ENCODE measurements around the gene ACP2. TPM values are rescaled to one million over a fixed set of nuclear protein-coding genes. Genes with fewer than 3 reads are reported as not detected.

The ACP2 gene
- total RNA-seq, 1 donor from 2014 or later = 17.7 TPM

DNA sequence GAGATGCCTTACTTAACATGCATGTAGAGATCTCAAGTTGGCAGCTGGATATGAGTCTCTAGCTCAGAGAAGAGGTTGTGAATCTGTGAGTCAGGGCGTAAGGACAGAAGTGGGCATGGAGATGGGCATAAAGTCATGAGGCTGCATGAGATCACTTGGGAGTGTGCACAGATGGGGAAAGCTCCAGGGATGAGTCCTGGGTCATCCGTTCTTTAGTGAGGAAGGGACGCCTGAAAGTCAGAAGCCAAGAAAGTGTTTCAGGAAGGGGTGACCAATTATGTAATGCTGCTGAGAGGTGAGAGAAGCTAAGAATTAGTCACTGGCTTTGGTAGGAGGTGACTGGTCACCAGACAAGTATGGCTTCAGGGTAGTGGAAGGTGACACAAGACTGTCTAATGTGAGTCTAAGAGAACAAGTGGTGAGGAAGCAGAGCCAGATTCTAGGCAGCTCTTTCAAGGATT lies 6.7 kb downstream of the ACP2 start:
- Histone ChIP-seq H3K27ac (replicated peaks) (no peak overlapping the region), H3K4me3 (no peak overlapping the region), H3K27me3 (ENCODE audit: low read depth) (no peaks in the 10 kb centered on the region), H3K36me3 (peaks cover 81% of the 10 kb centered on the region), H3K9me3 (replicated peaks) (no peaks in the 10 kb centered on the region), H3K4me1 (peaks cover 34% of the 10 kb centered on the region)
- intact Hi-C loops (cut with micrococcal nuclease) = no loop called here
- TF ChIP-seq, protein P1, sequence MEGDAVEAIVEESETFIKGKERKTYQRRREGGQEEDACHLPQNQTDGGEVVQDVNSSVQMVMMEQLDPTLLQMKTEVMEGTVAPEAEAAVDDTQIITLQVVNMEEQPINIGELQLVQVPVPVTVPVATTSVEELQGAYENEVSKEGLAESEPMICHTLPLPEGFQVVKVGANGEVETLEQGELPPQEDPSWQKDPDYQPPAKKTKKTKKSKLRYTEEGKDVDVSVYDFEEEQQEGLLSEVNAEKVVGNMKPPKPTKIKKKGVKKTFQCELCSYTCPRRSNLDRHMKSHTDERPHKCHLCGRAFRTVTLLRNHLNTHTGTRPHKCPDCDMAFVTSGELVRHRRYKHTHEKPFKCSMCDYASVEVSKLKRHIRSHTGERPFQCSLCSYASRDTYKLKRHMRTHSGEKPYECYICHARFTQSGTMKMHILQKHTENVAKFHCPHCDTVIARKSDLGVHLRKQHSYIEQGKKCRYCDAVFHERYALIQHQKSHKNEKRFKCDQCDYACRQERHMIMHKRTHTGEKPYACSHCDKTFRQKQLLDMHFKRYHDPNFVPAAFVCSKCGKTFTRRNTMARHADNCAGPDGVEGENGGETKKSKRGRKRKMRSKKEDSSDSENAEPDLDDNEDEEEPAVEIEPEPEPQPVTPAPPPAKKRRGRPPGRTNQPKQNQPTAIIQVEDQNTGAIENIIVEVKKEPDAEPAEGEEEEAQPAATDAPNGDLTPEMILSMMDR (IDR thresholded peaks at IDR 0.05; ENCODE audit: borderline replicate concordance) = no peak
- no peak for DNase-seq

DNA sequence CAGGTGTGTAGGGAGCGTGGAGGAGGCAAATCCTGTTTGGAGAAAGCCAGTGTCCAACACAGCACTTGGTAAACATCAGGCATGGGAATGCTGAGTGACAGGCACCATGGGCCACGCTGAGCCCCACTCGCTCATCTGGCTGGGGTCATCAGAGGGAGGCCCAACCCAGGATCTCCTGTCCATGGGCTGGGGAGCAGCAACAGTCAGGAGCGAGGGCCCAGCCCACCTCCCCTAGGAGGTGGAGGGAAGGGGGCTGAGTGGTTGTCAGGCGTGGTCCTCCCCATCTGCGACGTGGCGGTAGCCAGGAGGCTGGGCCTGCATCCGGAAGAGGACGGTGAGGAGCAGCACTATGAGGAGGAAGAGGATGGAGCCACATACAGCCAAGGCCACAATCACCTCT lies 8.8 kb downstream of the ACP2 start:
- no peak for DNase-seq
- Histone ChIP-seq H3K4me1 (peaks cover 34% of the 10 kb centered on the region), H3K4me3 (no peak overlapping the region), H3K9me3 (replicated peaks) (no peaks in the 10 kb centered on the region), H3K27ac (replicated peaks) (peak overlapping the region; percentile 67), H3K36me3 (peaks cover 75% of the 10 kb centered on the region), H3K27me3 (ENCODE audit: low read depth) (no peaks in the 10 kb centered on the region)
- intact Hi-C loops (cut with micrococcal nuclease) = no loop called here
- TF ChIP-seq, protein P1 (IDR thresholded peaks at IDR 0.05; ENCODE audit: borderline replicate concordance) = no peak

DNA sequence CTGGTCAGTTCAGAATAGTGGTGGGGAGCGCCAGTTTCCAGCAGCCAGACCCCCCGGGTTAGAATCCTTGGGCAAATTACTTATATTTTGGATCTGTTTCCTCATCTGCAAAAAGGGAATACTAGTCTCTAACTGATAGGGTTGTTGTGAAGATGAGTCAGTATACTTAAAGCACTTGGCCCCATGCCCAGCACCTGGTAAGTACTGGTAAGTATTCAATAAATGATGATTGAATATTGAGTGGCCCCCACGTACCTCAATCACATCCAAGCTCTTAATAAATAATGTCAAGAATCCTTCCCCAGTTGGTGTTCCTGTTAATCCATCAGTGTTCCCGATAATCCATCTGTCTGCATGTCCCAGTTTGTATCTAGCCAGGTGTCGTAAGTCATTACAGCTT lies 12.1 kb downstream of the ACP2 start:
- no peak overlapping the region for H3K4me3 ChIP-seq
- H3K4me1 ChIP-seq = peaks cover 46% of the 10 kb centered on the region
- H3K36me3 ChIP-seq = peaks cover 54% of the 10 kb centered on the region
- H3K27ac ChIP-seq (replicated peaks) = no peak overlapping the region
- no peak for DNase-seq
- TF ChIP-seq, protein P1 (IDR thresholded peaks at IDR 0.05; ENCODE audit: borderline replicate concordance) = no peak
- intact Hi-C loops (cut with micrococcal nuclease) = no loop called here
- no peaks in the 10 kb centered on the region for H3K9me3 ChIP-seq (replicated peaks)
- H3K27me3 ChIP-seq (ENCODE audit: low read depth) = no peaks in the 10 kb centered on the region

DNA sequence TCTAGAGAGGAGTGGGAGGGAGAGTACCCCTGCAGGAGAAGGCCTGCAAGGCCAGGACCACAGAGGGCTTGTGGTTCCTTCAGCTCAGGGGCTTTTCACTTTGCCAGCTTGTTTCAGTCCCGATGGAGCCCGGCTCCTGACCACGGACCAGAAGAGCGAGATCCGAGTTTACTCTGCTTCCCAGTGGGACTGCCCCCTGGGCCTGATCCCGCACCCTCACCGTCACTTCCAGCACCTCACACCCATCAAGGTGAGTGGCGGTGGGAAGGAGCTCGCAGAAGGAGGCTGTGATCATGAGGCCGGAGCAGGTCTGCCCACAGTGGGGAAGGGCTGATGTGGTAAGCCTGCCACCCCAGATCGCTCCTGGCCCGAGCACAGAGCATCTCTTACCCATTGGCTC lies 13.5 kb downstream of the ACP2 start:
- DNase-seq = no peak
- peaks cover 48% of the 10 kb centered on the region for H3K36me3 ChIP-seq
- H3K27ac ChIP-seq (replicated peaks) = peak overlapping the region; percentile 64
- intact Hi-C loops (cut with micrococcal nuclease) = no loop called here
- H3K9me3 ChIP-seq (replicated peaks) = no peaks in the 10 kb centered on the region
- H3K27me3 ChIP-seq (ENCODE audit: low read depth) = no peaks in the 10 kb centered on the region
- peaks cover 39% of the 10 kb centered on the region for H3K4me1 ChIP-seq
- TF ChIP-seq, protein P1 (IDR thresholded peaks at IDR 0.05; ENCODE audit: borderline replicate concordance) = no peak
- no peak overlapping the region for H3K4me3 ChIP-seq

DNA sequence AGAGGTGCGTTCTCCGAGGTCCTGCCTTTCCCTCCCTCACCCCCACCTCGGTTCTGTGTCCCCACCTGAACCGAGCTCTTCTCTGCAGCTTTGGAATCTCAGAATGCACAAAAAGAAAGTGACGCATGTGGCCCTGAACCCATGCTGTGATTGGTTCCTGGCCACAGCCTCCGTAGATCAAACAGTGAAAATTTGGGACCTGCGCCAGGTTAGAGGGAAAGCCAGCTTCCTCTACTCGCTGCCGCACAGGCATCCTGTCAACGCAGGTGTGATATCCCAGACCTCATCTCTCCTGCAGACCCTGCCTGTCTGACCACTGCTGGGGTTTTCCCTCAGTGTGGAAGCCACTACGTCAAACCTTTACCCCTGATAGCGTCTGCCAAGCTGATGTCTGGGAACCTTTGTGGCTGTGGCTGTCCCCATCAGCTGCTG lies 13.9 kb downstream of the ACP2 start:
- H3K4me1 ChIP-seq = peaks cover 34% of the 10 kb centered on the region
- H3K27me3 ChIP-seq (ENCODE audit: low read depth) = no peaks in the 10 kb centered on the region
- no peak for DNase-seq
- TF ChIP-seq, protein P1 (IDR thresholded peaks at IDR 0.05; ENCODE audit: borderline replicate concordance) = no peak
- H3K27ac ChIP-seq (replicated peaks) = peak overlapping the region; percentile 64
- H3K4me3 ChIP-seq = peak overlapping the region; percentile 37
- H3K36me3 ChIP-seq = peaks cover 48% of the 10 kb centered on the region
- H3K9me3 ChIP-seq (replicated peaks) = no peaks in the 10 kb centered on the region
- intact Hi-C loops (cut with micrococcal nuclease) = no loop called here

Measured in left ventricle myocardium inferior (tissue), 1 donor.